Measurements from ENCODE around the gene MS4A6A. TPM values are rescaled to one million over a fixed set of nuclear protein-coding genes. Genes with fewer than 3 reads are reported as not detected.

Gene MS4A6A
- not detected in 2 replicates for total RNA-seq

GRCh38 chr11:60182541-60183330 is at the start of gene MS4A6A:
TSS of gene MS4A6A (minus strand) at chr11:60183083. CDS start at chr11:60181727, 1,356 bp downstream.

Other genes with a start within 250 kb of the MS4A6A start
- gene OOSP1, start 244.7 kb downstream of the MS4A6A start, total RNA-seq, result not detected in 2 replicates
- not detected in 2 replicates for gene OOSP4A, start 219.1 kb downstream of the MS4A6A start, total RNA-seq
- gene OOSP4B, start 165.9 kb downstream of the MS4A6A start, total RNA-seq, result not detected in 2 replicates
- not detected in 2 replicates for gene OOSP2, start 142.7 kb downstream of the MS4A6A start, total RNA-seq
- not detected in 2 replicates for gene MS4A3, start 126.4 kb downstream of the MS4A6A start, total RNA-seq
- not detected in 2 replicates for gene MS4A2, start 94.4 kb downstream of the MS4A6A start, total RNA-seq
- not detected in 2 replicates for gene MS4A4E, start 60.1 kb upstream of the MS4A6A start, total RNA-seq
- gene MS4A4A, start 97.6 kb upstream of the MS4A6A start, total RNA-seq, result not detected in 2 replicates
- not detected in 2 replicates for gene MS4A6E, start 144.2 kb upstream of the MS4A6A start, total RNA-seq
- not detected in 2 replicates for gene MS4A7, start 195.4 kb upstream of the MS4A6A start, total RNA-seq
- gene MS4A14, start 213.4 kb upstream of the MS4A6A start, total RNA-seq, result not detected in 2 replicates
- gene MS4A5, start 246.5 kb upstream of the MS4A6A start, total RNA-seq, result not detected in 2 replicates

Data from bronchial smooth muscle cell (primary cell).